Midbrain (tissue), 1 donor: ENCODE measurements around the gene TBRG4.

Experiments
- DNase-seq: peaks from one replicate; lab custom pipeline; 2025; lab: John Stamatoyannopoulos, UW

Gene TBRG4

DNA sequence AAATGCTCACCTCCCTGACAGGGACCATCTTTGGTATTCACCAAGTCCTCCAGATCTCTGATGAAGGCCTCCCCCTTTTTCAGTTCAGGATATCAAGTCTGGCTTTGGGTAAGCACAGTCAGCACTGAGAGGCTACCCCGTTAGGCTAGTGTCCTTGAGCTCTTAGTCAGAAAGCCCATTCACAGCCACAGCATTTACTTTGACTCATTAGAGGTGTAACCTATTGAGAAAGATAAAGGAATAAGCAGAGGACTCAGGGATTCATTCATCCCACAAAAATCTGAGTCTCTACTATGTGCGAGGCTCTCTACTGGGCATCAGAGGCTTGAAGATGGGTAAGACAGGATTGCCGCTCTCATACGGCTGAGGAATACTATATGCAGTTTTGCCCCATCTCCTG, 32.1 kb upstream of the TBRG4 start:
- DNase-seq = no peak

GRCh38 chr7:45140827-45141226, 29.3 kb upstream of the TBRG4 start:
- DNase-seq = no peak

- DNase-seq = no peak
Measured at GRCh38 chr7:45138433-45139267, 27.2 kb upstream of the TBRG4 start.

DNA sequence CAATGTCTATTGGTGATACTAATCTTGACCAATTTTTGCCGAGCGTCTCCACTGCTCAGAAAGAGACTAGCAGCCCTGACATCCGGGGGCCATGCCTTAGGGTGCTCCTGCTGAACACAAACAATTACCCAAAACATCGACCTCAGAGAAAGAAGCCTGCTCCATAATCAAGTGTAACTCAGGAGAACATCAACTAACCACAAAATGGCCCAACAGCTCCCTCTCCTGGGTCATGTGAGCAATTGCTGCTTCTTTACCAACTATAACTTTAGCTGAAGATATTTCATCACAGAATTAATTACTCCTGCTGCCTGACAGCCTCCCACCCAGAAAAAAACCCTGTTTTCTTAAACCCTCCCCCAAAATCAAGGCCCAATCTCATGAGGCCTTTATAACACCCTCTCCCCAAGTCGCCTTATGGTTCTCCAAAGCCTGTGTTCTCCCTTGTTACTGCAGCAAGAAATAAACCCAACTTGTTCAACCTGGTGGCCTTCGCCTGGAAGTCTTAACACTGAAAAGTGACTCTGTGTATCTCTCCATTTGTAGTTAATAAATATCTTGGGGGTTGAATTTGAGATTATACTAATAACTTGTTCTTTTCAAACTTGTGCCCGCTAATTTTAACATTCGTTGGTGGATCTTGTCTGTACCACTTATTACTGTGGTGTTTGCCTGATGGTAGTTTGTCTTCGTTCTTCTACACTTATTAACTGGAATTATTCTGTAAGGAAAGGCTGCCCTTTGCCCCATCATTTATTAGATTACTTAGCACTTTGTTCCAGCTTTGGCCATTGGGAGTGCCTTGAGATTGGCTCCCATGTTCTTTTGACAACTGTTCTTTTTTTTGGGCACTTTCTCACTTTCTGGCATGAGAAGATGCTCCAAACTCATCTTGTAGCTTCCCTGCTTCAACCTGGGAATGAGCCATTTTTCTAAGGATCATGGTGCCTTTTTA, 24.9 kb upstream of the TBRG4 start:
- DNase-seq = peak; percentile 79

GRCh38 chr7:45133877-45134276, 22.4 kb upstream of the TBRG4 start:
- no peak for DNase-seq

- no peak for DNase-seq
Measured at GRCh38 chr7:45133352-45133751, 21.9 kb upstream of the TBRG4 start.

GRCh38 chr7:45132708-45133320, 21.3 kb upstream of the TBRG4 start:
- no peak for DNase-seq

DNA sequence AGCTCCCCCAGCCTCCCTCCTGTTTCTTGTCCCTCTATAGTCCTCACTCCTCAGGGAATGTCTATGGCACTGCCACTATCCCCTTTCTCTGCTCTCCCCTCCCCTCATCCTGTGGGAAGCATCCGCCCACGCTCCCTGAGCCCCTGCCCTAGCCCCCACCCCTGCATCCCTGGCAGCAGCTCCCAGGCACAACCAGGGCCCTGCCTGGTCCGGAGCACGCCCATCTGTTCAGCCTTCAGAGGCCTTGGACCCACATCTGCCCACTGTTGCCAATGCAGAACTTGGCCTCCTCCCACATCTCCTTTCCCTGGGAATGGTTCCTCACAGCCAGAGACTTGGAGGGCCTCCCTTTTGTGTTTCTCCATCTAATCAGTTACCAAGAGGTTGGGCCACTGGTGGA, 20.4 kb upstream of the TBRG4 start:
- DNase-seq = no peak

DNA sequence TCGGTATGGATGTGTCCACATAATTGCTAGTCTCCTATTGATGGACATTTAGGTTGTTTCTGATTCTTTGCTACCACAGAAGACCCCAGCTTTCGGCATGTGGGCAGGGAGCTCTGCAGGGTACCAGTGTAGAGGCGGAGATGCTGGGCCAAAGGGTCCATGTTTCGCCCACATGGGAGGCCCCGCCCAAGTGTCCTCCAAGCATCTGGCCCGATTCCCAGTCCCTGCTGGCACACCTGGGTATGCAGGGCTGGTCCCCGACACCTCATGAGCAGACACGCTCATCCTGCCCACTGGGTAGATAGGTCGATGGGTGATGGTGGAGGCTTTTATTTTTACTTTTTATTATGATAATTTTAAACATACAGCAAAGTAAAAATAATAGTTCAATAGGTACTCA, 19.4 kb upstream of the TBRG4 start:
- no peak for DNase-seq

DNA sequence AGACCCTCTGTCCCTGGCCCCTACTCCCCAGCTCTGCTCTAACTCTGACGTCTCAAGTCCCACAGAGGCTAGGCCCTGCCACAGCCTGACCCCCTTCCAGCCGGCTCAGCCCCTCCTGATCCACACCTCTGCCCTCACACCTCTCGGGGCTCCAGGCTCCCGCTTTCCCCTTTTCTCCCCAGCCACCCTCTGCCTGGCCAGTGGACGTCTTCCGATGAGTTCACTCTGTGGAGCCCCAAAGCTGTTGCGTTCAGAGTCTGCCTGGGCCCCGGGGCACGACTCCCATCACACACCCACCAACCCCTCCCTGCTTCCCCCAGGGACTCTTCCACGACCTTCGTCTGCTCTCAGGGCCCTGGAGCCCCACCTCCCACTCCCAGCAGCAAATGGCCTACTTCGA, 18.4 kb upstream of the TBRG4 start:
- DNase-seq = no peak

GRCh38 chr7:45129181-45129800, 17.8 kb upstream of the TBRG4 start:
- no peak for DNase-seq

GRCh38 chr7:45126920-45127319, 15.4 kb upstream of the TBRG4 start:
- DNase-seq = no peak

DNA sequence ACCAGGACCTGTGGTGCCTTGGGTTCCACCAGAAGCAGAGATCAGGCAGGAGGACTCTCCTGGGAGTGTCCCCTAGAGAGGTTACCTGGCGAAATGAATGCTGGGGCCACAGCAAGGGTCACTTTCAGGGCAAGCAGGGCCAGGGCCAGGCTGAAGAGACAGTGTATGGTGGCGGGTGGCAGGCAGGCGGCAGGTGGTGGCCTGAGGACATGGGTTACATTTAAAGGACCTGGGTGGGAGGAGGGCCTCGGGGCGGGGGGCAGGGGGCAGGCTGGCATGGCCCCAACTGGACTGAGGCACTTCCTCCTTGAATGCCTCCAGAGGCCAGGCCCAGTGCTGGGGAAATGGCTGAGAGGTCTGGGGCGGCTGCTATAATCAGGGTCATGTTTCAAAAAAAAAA, 14.7 kb upstream of the TBRG4 start:
- no peak for DNase-seq

GRCh38 chr7:45125193-45125904, 13.9 kb upstream of the TBRG4 start:
- no peak for DNase-seq

DNA sequence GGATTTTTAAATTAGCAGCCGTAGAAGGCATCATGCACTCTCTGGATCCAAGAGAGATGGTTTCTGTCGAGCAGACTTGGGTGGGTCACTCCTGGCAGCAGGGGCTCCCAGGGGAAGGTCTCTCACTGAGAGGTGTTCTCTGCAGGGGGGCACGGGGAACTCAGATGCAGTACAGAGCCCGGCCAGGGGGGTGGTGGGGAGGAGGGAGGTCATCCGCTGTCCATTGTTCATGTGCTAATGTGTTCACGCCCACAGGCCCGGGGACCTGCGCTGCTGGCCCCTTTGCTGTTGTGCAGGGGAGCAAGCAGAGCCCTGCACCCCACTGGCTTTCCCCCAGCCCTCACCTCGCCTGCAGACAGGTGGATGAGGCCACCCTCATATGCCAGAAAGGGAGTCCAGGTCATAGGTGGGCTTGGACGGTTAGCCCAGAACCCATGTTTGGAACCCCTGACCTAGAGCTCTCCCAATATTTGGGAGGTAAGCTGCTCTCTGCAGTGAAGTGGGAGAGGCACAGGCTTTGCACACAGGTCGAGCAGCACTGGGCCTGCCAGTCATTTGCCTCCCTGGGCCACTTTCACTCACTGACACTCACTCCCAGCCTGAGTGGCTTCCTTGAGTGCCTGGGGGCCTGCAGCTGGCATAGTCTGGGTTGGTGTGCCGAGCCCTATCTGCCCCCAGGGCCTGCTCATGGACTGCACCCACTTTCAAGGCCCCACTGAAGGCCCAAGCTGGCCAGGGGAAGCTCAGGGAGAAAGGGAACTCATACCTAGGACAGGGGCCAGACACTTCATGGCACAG, 12.6 kb upstream of the TBRG4 start:
- no peak for DNase-seq

- DNase-seq = no peak
Measured at GRCh38 chr7:45122975-45123860, 11.7 kb upstream of the TBRG4 start.

DNA sequence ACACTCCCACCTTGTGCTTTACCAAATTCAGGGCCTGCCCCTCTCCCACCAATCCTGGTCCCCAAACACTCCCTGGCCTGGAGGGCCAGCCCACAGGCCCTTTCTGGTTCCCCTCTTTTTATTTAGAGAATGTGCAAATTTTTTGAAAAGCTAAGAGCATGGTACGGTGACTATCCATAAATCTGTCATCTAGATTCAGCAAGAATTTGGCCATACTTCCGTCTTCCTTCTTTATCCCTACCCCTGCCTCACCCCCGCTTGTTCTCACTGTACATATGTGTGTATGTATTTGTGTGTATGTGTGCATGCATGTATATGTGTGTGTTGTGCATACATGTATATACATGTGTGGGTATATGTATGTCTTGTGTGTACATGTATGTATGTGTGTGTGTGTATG, 8.1 kb upstream of the TBRG4 start:
- no peak for DNase-seq

DNA sequence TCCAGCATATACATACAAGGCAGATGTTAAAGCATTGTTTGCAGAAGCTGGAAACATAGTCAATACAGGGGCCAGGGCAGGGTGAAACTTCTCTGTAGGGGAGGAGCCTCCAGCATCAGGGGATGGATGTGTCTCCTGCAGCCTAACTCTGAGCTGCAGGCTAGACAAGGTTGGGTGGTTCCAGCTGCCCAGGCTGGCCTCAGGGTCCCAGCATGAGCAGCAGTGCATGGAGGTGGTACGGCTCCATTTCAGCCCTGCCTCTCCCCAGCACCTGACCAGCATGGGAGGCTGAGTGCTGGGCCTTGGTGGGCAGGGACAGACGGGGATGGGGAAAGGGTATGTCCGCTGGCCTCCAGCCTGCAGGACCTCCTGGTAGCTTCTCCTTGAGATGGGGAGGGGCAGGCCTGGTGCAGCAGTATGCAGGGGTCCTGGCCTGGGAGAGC, 7.4 kb upstream of the TBRG4 start:
- no peak for DNase-seq

DNA sequence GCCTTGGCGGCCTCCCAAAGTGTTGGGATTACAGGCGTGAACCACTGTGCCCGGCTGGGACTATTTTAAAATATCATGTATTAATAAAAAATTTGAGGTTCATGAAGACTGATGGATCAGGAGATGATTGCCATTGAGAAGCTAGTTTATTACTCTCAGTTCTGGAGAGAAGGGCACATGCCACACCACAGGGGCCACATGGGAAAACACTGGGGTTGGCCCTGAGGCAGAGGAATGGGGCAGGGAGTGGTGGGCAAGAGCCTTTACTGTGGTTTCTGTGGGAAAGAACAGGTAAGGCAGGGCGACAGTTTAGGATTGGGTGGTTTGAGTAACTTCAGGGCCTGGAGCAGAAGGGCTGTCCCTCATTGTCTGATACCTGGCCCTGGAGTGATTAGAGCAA, 6.8 kb upstream of the TBRG4 start:
- no peak for DNase-seq

- DNase-seq = no peak
Measured at GRCh38 chr7:45117582-45117981, 6.1 kb upstream of the TBRG4 start.
